HL-60 (cell line): ENCODE data around the gene TBL1XR1.

Experiments used
- DNase-seq, 2 experiments: peaks; one replicate each; pipeline ENCODE4 v3.0.0-alpha.2; 2010 to 2020; ENCODE audit warnings: low read depth in 1 of 2, low spot score in 1 of 2
- H3K27ac ChIP-seq: fragments of 250-450 bp; sonication (Bioruptor Pico); replicated peaks from 2 replicates; pipeline ENCODE4 v1.5.1; 2020; ENCODE audit warnings: mild to moderate bottlenecking, moderate library complexity
- H3K27me3 ChIP-seq: fragments of 250-450 bp; sonication (Bioruptor Pico); 2 replicates; pipeline ENCODE4 v1.5.1; 2021; ENCODE audit warnings: mild to moderate bottlenecking, moderate library complexity; ENCODE audit not compliant: insufficient read depth, poor library complexity, severe bottlenecking
- H3K4me3 ChIP-seq: replicated peaks from 2 replicates; pipeline ENCODE4 v1.5.1; 2011; ENCODE audit warnings: mild to moderate bottlenecking, control low read depth, low read length; ENCODE audit not compliant: insufficient read depth
- CTCF ChIP-seq: IDR thresholded peaks from one replicate; pipeline ENCODE4 v1.5.1; 2011; ENCODE audit warnings: low read length, control low read depth, inconsistent platforms; ENCODE audit not compliant: insufficient read depth
- GABPA ChIP-seq: IDR thresholded peaks from 2 replicates; pipeline ENCODE4 v1.6.1; 2012; ENCODE audit warnings: low read depth
- POLR2AphosphoS5 ChIP-seq: IDR thresholded peaks from 2 replicates; pipeline ENCODE4 v1.6.1; 2012; ENCODE audit warnings: low read depth
- REST ChIP-seq: IDR thresholded peaks from 2 replicates; pipeline ENCODE4 v1.6.1; 2012; ENCODE audit warnings: low read depth; ENCODE audit not compliant: insufficient replicate concordance
- SPI1 ChIP-seq: IDR thresholded peaks from 2 replicates; pipeline ENCODE4 v1.6.1; 2012; ENCODE audit warnings: low read depth, mild to moderate bottlenecking, borderline replicate concordance

Gene TBL1XR1

GRCh38 chr3:177060492-177060891 lies 136.8 kb downstream of the TBL1XR1 start:
- TF ChIP-seq GABPA (no peak), REST (no peak), CTCF (no peak), SPI1 (no peak), POLR2AphosphoS5 (no peak)
- no peak for DNase-seq
- H3K4me3 ChIP-seq, result no peak overlapping the region
- H3K27ac ChIP-seq, result no peak overlapping the region
- H3K27me3 ChIP-seq, result no peaks in the 10 kb centered on the region

GRCh38 chr3:177058648-177059047 lies 138.6 kb downstream of the TBL1XR1 start:
- H3K27ac ChIP-seq, result no peak overlapping the region
- DNase-seq, result no peak
- no peaks in the 10 kb centered on the region for H3K27me3 ChIP-seq
- no peak overlapping the region for H3K4me3 ChIP-seq
- TF ChIP-seq CTCF (no peak), REST (no peak), SPI1 (no peak), POLR2AphosphoS5 (no peak), GABPA (no peak)

- Histone ChIP-seq H3K27ac (no peak overlapping the region), H3K4me3 (no peak overlapping the region), H3K27me3 (no peaks in the 10 kb centered on the region)
- TF ChIP-seq POLR2AphosphoS5 (no peak), GABPA (no peak), REST (no peak), SPI1 (no peak), CTCF (no peak)
- no peak for DNase-seq
Observed at GRCh38 chr3:177057768-177058167, 139.5 kb downstream of the TBL1XR1 start.
